Neural cell (in vitro differentiated cells): Measurements from ENCODE around the gene MGAT5.

ENCODE experiments used
- EZH2 ChIP-seq: fragments of 200-600, 300-800 bp; shearing (Covaris generic), sonication (generic); IDR thresholded peaks from 2 replicates; pipeline ENCODE4 v1.6.1; 2014; ENCODE audit warnings: antibody characterized with exemption, low read length, borderline replicate concordance, mild to moderate bottlenecking; ENCODE audit not compliant: insufficient read depth, poor library complexity, severe bottlenecking
- REST ChIP-seq: IDR thresholded peaks from 2 replicates; pipeline ENCODE4 v1.6.1; 2012; ENCODE audit warnings: borderline replicate concordance
- SMC3 ChIP-seq: fragments of 450-650 bp; conservative IDR thresholded peaks from 2 replicates; pipeline ENCODE4 v1.6.1; 2014; ENCODE audit warnings: antibody characterized with exemption, mild to moderate bottlenecking, moderate library complexity; ENCODE audit not compliant: poor library complexity

GRCh38 chr2:134354611-134355010 is 100.7 kb downstream of the MGAT5 start:
- TF ChIP-seq REST, result no peak
- no peak for TF ChIP-seq SMC3
- TF ChIP-seq EZH2, result no peak
